BLaER1 treated with 17β-estradiol and CSF1 and Interleukin-3, amounts not matched to agents 10 nM and 100 nM (cell line): ENCODE measurements around the gene MFAP2.

Source experiments
- H3K27ac ChIP-seq, 11 experiments: shearing (Covaris generic); formaldehyde crosslinking; 2 replicates each; pipeline ENCODE4 v1.8.1; 2022
- H3K27me3 ChIP-seq, 11 experiments: shearing (Covaris generic); formaldehyde crosslinking; 2 replicates each; pipeline ENCODE4 v1.8.1; 2022
- H3K36me3 ChIP-seq, 11 experiments: shearing (Covaris generic); formaldehyde crosslinking; 2 replicates each; pipeline ENCODE4 v1.8.1; 2022
- H3K4me1 ChIP-seq, 10 experiments: shearing (Covaris generic); formaldehyde crosslinking; 2 replicates each; pipeline ENCODE4 v1.8.1; 2022
- H3K4me2 ChIP-seq, 11 experiments: shearing (Covaris generic); formaldehyde crosslinking; 2 replicates each; pipeline ENCODE4 v1.8.1; 2022
- H3K4me3 ChIP-seq, 10 experiments: shearing (Covaris generic); formaldehyde crosslinking; 2 replicates each; pipeline ENCODE4 v1.8.1; 2022
- H3K9ac ChIP-seq, 11 experiments: shearing (Covaris generic); formaldehyde crosslinking; 2 replicates each; pipeline ENCODE4 v1.8.1; 2022
- H3K9me3 ChIP-seq, 11 experiments: shearing (Covaris generic); formaldehyde crosslinking; replicated peaks in 1 of 11; 2 replicates each; pipeline ENCODE4 v1.8.1; 2022
- H4K20me1 ChIP-seq, 11 experiments: shearing (Covaris generic); formaldehyde crosslinking; 2 replicates each; pipeline ENCODE4 v1.8.1; 2022
- Cebpa-rat ChIP-seq, 11 experiments: shearing (Covaris generic); IDR thresholded peaks; 2 replicates each; pipeline ENCODE4 v1.8.1; 2022

The MFAP2 gene

GRCh38 chr1:16927711-16928485 is 52.5 kb downstream of the MFAP2 start:
- Histone ChIP-seq H3K9me3 (no peaks in the 10 kb centered on the region), H3K4me1 (peaks cover 12 to 60% (median 49%) of the 10 kb centered on the region in 10 experiments; a peak in 19 of 20 replicates), H3K4me3 (no peak overlapping the region), H4K20me1 (peaks cover 0 to 70% (median 2%) of the 10 kb centered on the region in 11 experiments; a peak in 10 of 22 replicates), H3K27me3 (no peaks in the 10 kb centered on the region), H3K36me3 (no peaks in the 10 kb centered on the region), H3K9ac (0 out of 22 replicates have a peak overlapping the region, but pooled peaks of 1 of the 11 experiments have one; percentile 12), H3K27ac (no peak overlapping the region), H3K4me2 (peak overlapping the region in 5 of 11 experiments; percentile 16 to 65 (median 56); a peak in 8 of 22 replicates)
- no peak for TF ChIP-seq Cebpa-rat (IDR thresholded peaks at IDR 0.05)

DNA sequence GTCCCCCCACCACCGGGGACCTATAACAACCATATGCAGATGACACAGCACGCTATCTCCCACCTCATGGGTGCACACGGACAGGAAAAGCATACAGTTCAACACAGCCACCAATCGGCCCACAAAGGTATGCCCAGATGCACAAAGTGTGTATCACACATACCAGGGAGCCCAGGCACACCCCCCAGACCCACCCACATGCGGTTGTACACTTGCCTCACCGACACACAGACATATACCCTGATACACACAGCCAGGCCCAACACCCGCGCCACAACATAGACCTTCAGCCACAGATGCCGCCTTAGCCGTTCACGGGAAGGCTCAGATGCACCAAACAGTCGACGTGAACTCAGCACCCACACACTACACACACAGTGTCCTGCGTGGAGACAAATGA is 53.2 kb downstream of the MFAP2 start:
- no peak for TF ChIP-seq Cebpa-rat (IDR thresholded peaks at IDR 0.05)
- no peak overlapping the region for H3K27ac ChIP-seq

DNA sequence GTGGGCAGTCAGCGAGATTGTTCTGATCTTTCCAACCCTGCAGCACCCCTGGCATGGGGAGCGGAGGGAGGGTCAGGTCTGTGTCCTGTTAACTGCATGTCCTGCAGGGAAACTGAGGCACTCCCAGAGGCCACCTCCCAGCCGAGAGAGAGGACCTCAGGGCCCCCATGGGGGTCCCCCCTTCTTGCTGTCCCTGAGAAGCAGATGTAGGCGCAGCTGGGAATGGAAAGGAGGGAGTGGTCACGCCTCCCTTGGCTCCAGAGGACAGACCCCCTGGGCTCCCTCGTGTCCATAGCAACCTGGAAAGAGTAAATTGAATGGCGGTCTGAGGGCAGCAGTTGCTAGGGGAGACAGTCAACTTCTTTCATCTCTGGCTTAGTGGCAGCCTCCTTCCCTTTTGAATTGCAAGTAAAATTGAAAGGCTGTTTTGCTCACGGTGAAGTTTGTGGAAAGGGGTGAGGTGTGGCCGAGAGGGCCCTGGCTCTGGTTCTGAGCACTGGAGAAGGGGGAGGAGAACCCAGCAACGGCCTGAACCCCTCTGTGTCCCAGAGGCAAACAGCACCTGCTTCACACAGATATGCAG is 53.8 kb downstream of the MFAP2 start:
- Histone ChIP-seq H3K4me3 (no peak overlapping the region), H3K36me3 (no peaks in the 10 kb centered on the region), H3K4me2 (peak overlapping the region in 9 of 11 experiments; percentile 2 to 65 (median 41); a peak in 14 of 22 replicates), H3K9ac (peak overlapping the region in 1 of 11 experiments; percentile 10; a peak in 3 of 22 replicates), H3K27me3 (no peaks in the 10 kb centered on the region), H4K20me1 (peaks cover 0 to 77% (median 7%) of the 10 kb centered on the region in 11 experiments; a peak in 11 of 22 replicates), H3K9me3 (no peaks in the 10 kb centered on the region), H3K4me1 (peaks cover 18 to 73% (median 60%) of the 10 kb centered on the region in 10 experiments), H3K27ac (no peak overlapping the region)
- TF ChIP-seq Cebpa-rat (IDR thresholded peaks at IDR 0.05), result no peak

More for the DNA sequence above, 53.2 kb downstream of the MFAP2 start:
- peaks cover 12 to 66% (median 54%) of the 10 kb centered on the region in 10 experiments; a peak in 19 of 20 replicates for H3K4me1 ChIP-seq
- peak overlapping the region in 5 of 11 experiments; percentile 33 to 65 (median 56); a peak in 9 of 22 replicates for H3K4me2 ChIP-seq
- H3K9me3 ChIP-seq, result no peaks in the 10 kb centered on the region
- H3K27me3 ChIP-seq, result no peaks in the 10 kb centered on the region
- H4K20me1 ChIP-seq, result peaks cover 0 to 75% (median 4%) of the 10 kb centered on the region in 11 experiments; a peak in 11 of 22 replicates
- no peak overlapping the region for H3K4me3 ChIP-seq
- no peaks in the 10 kb centered on the region for H3K36me3 ChIP-seq
- no peak overlapping the region for H3K9ac ChIP-seq

DNA sequence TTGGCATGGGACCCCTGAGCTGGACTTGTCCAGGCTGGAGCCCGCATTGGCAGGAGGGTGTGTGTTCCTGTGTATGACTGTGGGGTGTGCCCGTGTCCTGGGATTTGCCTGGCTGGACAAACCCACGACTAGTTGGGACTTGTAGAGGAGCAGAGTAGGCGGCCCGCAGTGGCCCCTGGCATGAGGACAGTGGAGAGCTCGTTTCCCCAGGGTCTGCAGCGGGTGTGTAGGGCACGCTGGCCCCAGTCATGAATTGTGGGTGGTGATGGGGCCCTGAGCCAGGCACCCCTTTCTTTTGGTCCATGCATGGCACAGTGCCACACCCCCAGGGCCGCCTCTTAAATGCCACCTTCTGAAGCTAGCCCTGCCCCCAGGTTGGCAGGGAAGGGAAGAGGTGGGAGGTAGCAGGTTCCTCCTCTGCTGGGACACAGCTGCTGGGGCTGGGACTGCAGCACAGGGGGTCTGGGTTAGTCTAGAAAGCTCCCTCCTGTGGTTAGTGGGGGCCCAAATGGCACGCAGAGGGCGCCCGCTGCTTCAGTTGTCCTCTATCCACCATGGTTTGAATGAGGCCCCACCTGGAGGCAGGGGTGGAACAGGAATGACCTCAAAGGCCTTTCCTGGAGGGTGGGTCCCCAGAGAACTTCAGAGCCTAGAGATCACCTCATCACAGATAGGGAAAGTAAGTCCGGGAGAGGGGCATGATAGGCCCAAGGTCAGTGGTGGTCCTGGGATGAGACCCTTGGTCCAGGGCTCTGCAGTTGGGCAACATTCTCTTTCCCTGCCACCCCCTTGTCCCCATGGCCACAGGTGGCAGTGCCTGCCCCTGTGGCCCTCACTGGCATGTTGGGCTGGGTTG is 54.6 kb downstream of the MFAP2 start:
- Histone ChIP-seq H3K4me3 (no peak overlapping the region), H3K4me1 (peaks cover 25 to 80% (median 66%) of the 10 kb centered on the region in 10 experiments), H3K36me3 (no peaks in the 10 kb centered on the region), H3K9ac (peak overlapping the region in 2 of 11 experiments; percentile 3 to 14; a peak in 4 of 22 replicates), H3K27me3 (no peaks in the 10 kb centered on the region), H3K9me3 (no peaks in the 10 kb centered on the region), H4K20me1 (peaks cover 0 to 71% (median 7%) of the 10 kb centered on the region in 11 experiments; a peak in 11 of 22 replicates), H3K27ac (no peak overlapping the region), H3K4me2 (peak overlapping the region; percentile 2 to 65 (median 35); a peak in 20 of 22 replicates)
- TF ChIP-seq Cebpa-rat (IDR thresholded peaks at IDR 0.05), result no peak

GRCh38 chr1:16924919-16925477 is 55.4 kb downstream of the MFAP2 start:
- Histone ChIP-seq H3K4me1 (peaks cover 25 to 74% (median 63%) of the 10 kb centered on the region in 10 experiments), H3K27ac (no peak overlapping the region), H3K4me3 (no peak overlapping the region), H3K27me3 (no peaks in the 10 kb centered on the region), H3K4me2 (peak overlapping the region in 9 of 11 experiments; percentile 28 to 65 (median 35); a peak in 15 of 22 replicates), H3K9ac (peak overlapping the region in 2 of 11 experiments; percentile 3 to 14; a peak in 3 of 22 replicates), H4K20me1 (peaks cover 0 to 63% (median 7%) of the 10 kb centered on the region in 11 experiments; a peak in 11 of 22 replicates), H3K36me3 (no peaks in the 10 kb centered on the region), H3K9me3 (no peaks in the 10 kb centered on the region)
- no peak for TF ChIP-seq Cebpa-rat (IDR thresholded peaks at IDR 0.05)
